Subcutaneous abdominal adipose tissue (tissue), 5 donors: Measurements from ENCODE around the gene CUX1.

ENCODE experiments used
- H3K27ac ChIP-seq: one replicate; pipeline ENCODE4 v1.7.0; 2013; ENCODE audit warnings: low read depth, mild to moderate bottlenecking, inconsistent platforms, low read length, moderate library complexity
- H3K27me3 ChIP-seq, 5 donors: one replicate each; pipeline ENCODE4 v1.7.0; 2013; ENCODE audit warnings: low read length in 5 of 5, inconsistent platforms in 1 of 5; ENCODE audit not compliant: control insufficient read depth in 5 of 5, insufficient read depth in 4 of 5
- H3K36me3 ChIP-seq, 5 donors: one replicate each; pipeline ENCODE4 v1.7.0; 2013; ENCODE audit warnings: low read length in 5 of 5; ENCODE audit not compliant: control insufficient read depth in 5 of 5, insufficient read depth in 5 of 5
- H3K4me1 ChIP-seq, 5 donors: one replicate each; pipeline ENCODE4 v1.7.0; 2013; ENCODE audit warnings: low read length in 5 of 5, mild to moderate bottlenecking in 3 of 5, moderate library complexity in 1 of 5; ENCODE audit not compliant: control insufficient read depth in 5 of 5, insufficient read depth in 5 of 5
- H3K4me3 ChIP-seq, 5 donors: one replicate each; pipeline ENCODE4 v1.7.0; 2013; ENCODE audit warnings: low read length in 5 of 5, low read depth in 1 of 5
- H3K9ac ChIP-seq, 5 donors: one replicate each; pipeline ENCODE4 v1.7.0; 2013; ENCODE audit warnings: low read length in 5 of 5, mild to moderate bottlenecking in 4 of 5, moderate library complexity in 3 of 5
- H3K9me3 ChIP-seq, 5 donors: one replicate each; pipeline ENCODE4 v1.7.0; 2013; ENCODE audit warnings: low read length in 5 of 5; ENCODE audit not compliant: control insufficient read depth in 5 of 5
- donor health status: healthy.
- donor health status: healthy.
- donor health status: healthy.
- donor health status: healthy.
- donor health status: healthy.

The CUX1 gene

GRCh38 chr7:102203218-102203617 lies 385.8 kb downstream of the CUX1 start:
- H3K36me3 ChIP-seq: peaks cover 0 to 84% (median 65%) of the 10 kb centered on the region in 5 donors
- H3K9ac ChIP-seq: no peak overlapping the region
- H3K9me3 ChIP-seq: no peaks in the 10 kb centered on the region
- no peaks in the 10 kb centered on the region for H3K27me3 ChIP-seq
- no peak overlapping the region for H3K4me3 ChIP-seq
- peaks cover 0 to 17% (median 12%) of the 10 kb centered on the region in 5 donors for H3K4me1 ChIP-seq
- H3K27ac ChIP-seq: no peak overlapping the region

- H3K27ac ChIP-seq: no peak overlapping the region
- H3K4me3 ChIP-seq: no peak overlapping the region
- no peak overlapping the region for H3K9ac ChIP-seq
- H3K27me3 ChIP-seq: no peaks in the 10 kb centered on the region
- peaks cover 0 to 84% (median 63%) of the 10 kb centered on the region in 5 donors for H3K36me3 ChIP-seq
- H3K4me1 ChIP-seq: peaks cover 0 to 17% (median 12%) of the 10 kb centered on the region in 5 donors
- H3K9me3 ChIP-seq: no peaks in the 10 kb centered on the region
Observed at GRCh38 chr7:102204212-102204611, 386.8 kb downstream of the CUX1 start.

- no peaks in the 10 kb centered on the region for H3K27me3 ChIP-seq
- no peak overlapping the region for H3K27ac ChIP-seq
- no peaks in the 10 kb centered on the region for H3K9me3 ChIP-seq
- peaks cover 0 to 77% (median 62%) of the 10 kb centered on the region in 5 donors for H3K36me3 ChIP-seq
- peaks cover 0 to 17% (median 12%) of the 10 kb centered on the region in 5 donors for H3K4me1 ChIP-seq
- H3K4me3 ChIP-seq: no peak overlapping the region
- H3K9ac ChIP-seq: no peak overlapping the region
Observed at GRCh38 chr7:102205915-102206314, 388.5 kb downstream of the CUX1 start.

- Histone ChIP-seq H3K27me3 (no peaks in the 10 kb centered on the region), H3K9me3 (no peaks in the 10 kb centered on the region), H3K36me3 (peaks cover 0 to 59% (median 49%) of the 10 kb centered on the region in 5 donors), H3K4me3 (no peak overlapping the region), H3K27ac (no peak overlapping the region), H3K9ac (no peak overlapping the region), H3K4me1 (peaks cover 2 to 13% (median 7%) of the 10 kb centered on the region in 5 donors)
Observed at GRCh38 chr7:102208826-102209225, 391.4 kb downstream of the CUX1 start.

- Histone ChIP-seq H3K9me3 (no peaks in the 10 kb centered on the region), H3K27me3 (no peaks in the 10 kb centered on the region), H3K4me3 (no peak overlapping the region), H3K27ac (no peak overlapping the region), H3K4me1 (peaks cover 2 to 8% (median 7%) of the 10 kb centered on the region in 5 donors), H3K36me3 (peaks cover 0 to 43% (median 34%) of the 10 kb centered on the region in 5 donors), H3K9ac (no peak overlapping the region)
Observed at GRCh38 chr7:102210787-102211186, 393.4 kb downstream of the CUX1 start.

- Histone ChIP-seq H3K27ac (no peak overlapping the region), H3K9me3 (no peaks in the 10 kb centered on the region), H3K4me1 (peaks cover 2 to 8% (median 7%) of the 10 kb centered on the region in 5 donors), H3K4me3 (no peak overlapping the region), H3K27me3 (no peaks in the 10 kb centered on the region), H3K36me3 (peaks cover 0 to 42% (median 29%) of the 10 kb centered on the region in 5 donors), H3K9ac (no peak overlapping the region)
Observed at GRCh38 chr7:102211590-102212550, 394.4 kb downstream of the CUX1 start.

GRCh38 chr7:102214477-102215072 lies 397.1 kb downstream of the CUX1 start:
- Histone ChIP-seq H3K27ac (no peak overlapping the region), H3K27me3 (no peaks in the 10 kb centered on the region), H3K9ac (no peak overlapping the region), H3K9me3 (no peaks in the 10 kb centered on the region), H3K4me1 (peaks cover 2 to 8% (median 7%) of the 10 kb centered on the region in 5 donors), H3K36me3 (peaks cover 0 to 29% (median 16%) of the 10 kb centered on the region in 5 donors), H3K4me3 (no peak overlapping the region)

- no peak overlapping the region for H3K27ac ChIP-seq
- peaks cover 2 to 8% (median 7%) of the 10 kb centered on the region in 5 donors for H3K4me1 ChIP-seq
- H3K36me3 ChIP-seq: peaks cover 0 to 30% (median 15%) of the 10 kb centered on the region in 5 donors
- no peaks in the 10 kb centered on the region for H3K27me3 ChIP-seq
- no peak overlapping the region for H3K9ac ChIP-seq
- no peak overlapping the region for H3K4me3 ChIP-seq
- H3K9me3 ChIP-seq: no peaks in the 10 kb centered on the region
Observed at GRCh38 chr7:102215256-102215655, 397.8 kb downstream of the CUX1 start.

- no peaks in the 10 kb centered on the region for H3K9me3 ChIP-seq
- peaks cover 2 to 8% (median 7%) of the 10 kb centered on the region in 5 donors for H3K4me1 ChIP-seq
- H3K27me3 ChIP-seq: no peaks in the 10 kb centered on the region
- H3K27ac ChIP-seq: no peak overlapping the region
- H3K36me3 ChIP-seq: peaks cover 0 to 25% (median 10%) of the 10 kb centered on the region in 5 donors
- H3K4me3 ChIP-seq: no peak overlapping the region
- H3K9ac ChIP-seq: no peak overlapping the region
Observed at GRCh38 chr7:102215711-102216110, 398.3 kb downstream of the CUX1 start.
